Ascending aorta (tissue), 2 donors: ENCODE measurements around the gene EHD2. TPM values are rescaled to one million over a fixed set of nuclear protein-coding genes. Genes with fewer than 3 reads are reported as not detected.
A peak's percentile ranks its signal among the peaks of the same experiment; 100 is the strongest.
"Not testable (repeated sequence)": the region's sequence is repeated elsewhere in the genome, so short reads cannot be mapped to it uniquely, and the experiment has no call there.

ENCODE experiments used
- DNase-seq, 2 donors: peaks; one replicate each; pipeline ENCODE4 v3.0.0-alpha.2; 2019; ENCODE audit warnings: low spot score in 2 of 2
- H3K27ac ChIP-seq, 2 donors: fragments of 200-600 bp; sonication (generic); one replicate each; pipeline ENCODE4 v1.5.1; 2016 to 2017; ENCODE audit warnings: mild to moderate bottlenecking in 1 of 2
- H3K27me3 ChIP-seq: fragments of 200-600 bp; sonication (generic); one replicate; pipeline ENCODE4 v1.5.1; 2017
- H3K36me3 ChIP-seq, 2 donors: fragments of 200-600 bp; sonication (generic); one replicate each; pipeline ENCODE4 v1.5.1; 2016
- H3K4me1 ChIP-seq, 2 donors: fragments of 200-600 bp; sonication (generic); one replicate each; pipeline ENCODE4 v1.5.1; 2016 to 2017; ENCODE audit warnings: mild to moderate bottlenecking in 1 of 2
- H3K4me3 ChIP-seq, 2 donors: fragments of 200-600 bp; sonication (generic); one replicate each; pipeline ENCODE4 v1.5.1; 2016 to 2017; ENCODE audit warnings: mild to moderate bottlenecking in 1 of 2
- H3K9me3 ChIP-seq, 2 donors: fragments of 200-600 bp; sonication (generic); one replicate each; pipeline ENCODE4 v1.5.1; 2016
- intact Hi-C: fragments of 100-400 bp; cut with DNase I; formaldehyde crosslinking; loops from one replicate; pipeline ENCODE4 v1.15.1; 2023
- total RNA-seq: library from RNA; depleted of rRNA; stranded (reverse); fragments of >200 nt; gene quantifications from one replicate; pipeline ENCODE4 v1.1.0, GENCODE V29; 2016
- TF ChIP-seq, protein P1 (sequence below), 3 experiments: fragments of 200-600 bp in 2 of 3; fragments of 450-650 bp in 1 of 3; sonication (generic) in 2 of 3; IDR thresholded peaks; one replicate each; pipeline ENCODE4 v1.5.1; 2016 to 2019; ENCODE audit warnings: antibody characterized with exemption in 3 of 3, mild to moderate bottlenecking in 1 of 3, moderate library complexity in 1 of 3

Gene EHD2
- total RNA-seq, 1 donor from 2014 or later = 342 TPM

DNA sequence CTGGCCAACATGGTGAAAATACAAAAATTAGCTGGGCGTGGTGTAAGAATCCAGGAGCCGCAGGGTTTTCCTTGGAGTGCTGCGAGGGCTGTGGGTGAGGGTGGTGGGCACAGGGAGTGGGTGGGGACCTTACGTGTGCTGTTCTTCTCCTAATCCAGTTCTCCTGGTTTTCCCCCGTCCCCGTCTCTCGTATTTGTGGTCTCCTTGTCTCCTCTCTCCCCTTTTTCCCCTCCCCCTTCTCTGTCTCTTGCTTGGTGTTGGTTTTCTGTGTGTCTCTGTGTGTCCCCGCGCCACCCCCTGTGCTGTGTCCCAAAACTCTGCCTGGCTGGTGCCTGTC lies 67.0 kb downstream of the EHD2 start:
- H3K4me1 ChIP-seq = peaks cover 18 to 30% of the 10 kb centered on the region in 2 donors
- intact Hi-C loops = no loop called here
- no peaks in the 10 kb centered on the region for H3K27me3 ChIP-seq
- H3K27ac ChIP-seq = peak overlapping the region; percentile 97 to 98
- no peaks in the 10 kb centered on the region for H3K9me3 ChIP-seq
- no peak for DNase-seq
- TF ChIP-seq, protein P1, sequence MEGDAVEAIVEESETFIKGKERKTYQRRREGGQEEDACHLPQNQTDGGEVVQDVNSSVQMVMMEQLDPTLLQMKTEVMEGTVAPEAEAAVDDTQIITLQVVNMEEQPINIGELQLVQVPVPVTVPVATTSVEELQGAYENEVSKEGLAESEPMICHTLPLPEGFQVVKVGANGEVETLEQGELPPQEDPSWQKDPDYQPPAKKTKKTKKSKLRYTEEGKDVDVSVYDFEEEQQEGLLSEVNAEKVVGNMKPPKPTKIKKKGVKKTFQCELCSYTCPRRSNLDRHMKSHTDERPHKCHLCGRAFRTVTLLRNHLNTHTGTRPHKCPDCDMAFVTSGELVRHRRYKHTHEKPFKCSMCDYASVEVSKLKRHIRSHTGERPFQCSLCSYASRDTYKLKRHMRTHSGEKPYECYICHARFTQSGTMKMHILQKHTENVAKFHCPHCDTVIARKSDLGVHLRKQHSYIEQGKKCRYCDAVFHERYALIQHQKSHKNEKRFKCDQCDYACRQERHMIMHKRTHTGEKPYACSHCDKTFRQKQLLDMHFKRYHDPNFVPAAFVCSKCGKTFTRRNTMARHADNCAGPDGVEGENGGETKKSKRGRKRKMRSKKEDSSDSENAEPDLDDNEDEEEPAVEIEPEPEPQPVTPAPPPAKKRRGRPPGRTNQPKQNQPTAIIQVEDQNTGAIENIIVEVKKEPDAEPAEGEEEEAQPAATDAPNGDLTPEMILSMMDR (IDR thresholded peaks at IDR 0.05) = no peak
- peaks cover 38 to 44% of the 10 kb centered on the region in 2 donors for H3K36me3 ChIP-seq
- H3K4me3 ChIP-seq = peak overlapping the region; percentile 81 to 94

DNA sequence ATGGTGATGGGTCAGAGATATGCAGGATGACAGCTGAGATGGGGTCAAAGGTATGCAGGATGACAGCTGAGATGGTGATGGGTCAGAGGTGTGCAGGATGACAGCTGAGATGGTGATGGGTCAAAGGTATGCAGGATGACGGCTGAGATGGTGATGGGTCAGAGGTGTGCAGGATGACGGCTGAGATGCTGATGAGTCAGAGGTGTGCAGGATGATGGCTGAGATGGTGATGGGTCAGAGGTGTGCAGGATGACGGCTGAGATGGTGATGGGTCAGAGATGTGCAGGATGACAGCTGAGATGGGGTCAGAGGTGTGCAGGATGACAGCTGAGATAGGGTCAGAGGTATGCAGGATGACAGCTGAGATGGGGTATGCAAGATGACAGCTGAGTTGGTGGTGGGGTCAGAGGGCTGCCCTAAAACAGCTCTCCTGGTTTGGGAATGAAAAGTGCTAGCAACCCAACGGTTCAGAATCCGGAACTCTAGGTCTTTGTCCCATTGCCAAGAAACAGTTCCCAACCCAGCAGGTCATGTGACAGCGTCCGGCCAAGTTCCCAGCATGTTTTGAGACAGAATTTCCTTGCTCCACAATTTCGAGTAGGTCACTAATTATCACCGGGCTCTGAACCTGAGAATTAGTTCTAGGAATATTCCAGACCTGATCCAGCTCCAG lies 68.5 kb downstream of the EHD2 start:
- peaks cover 18 to 31% of the 10 kb centered on the region in 2 donors for H3K4me1 ChIP-seq
- no peaks in the 10 kb centered on the region for H3K9me3 ChIP-seq
- peak overlapping the region; percentile 64 to 97 for H3K27ac ChIP-seq
- peaks cover 47 to 54% of the 10 kb centered on the region in 2 donors for H3K36me3 ChIP-seq
- DNase-seq = peak in 1 of 2 donors; percentile 72
- H3K4me3 ChIP-seq = peak overlapping the region in 1 of 2 donors; percentile 94
- TF ChIP-seq, protein P1 (IDR thresholded peaks at IDR 0.05) = no peak
- intact Hi-C loops = no loop called here
- no peaks in the 10 kb centered on the region for H3K27me3 ChIP-seq

DNA sequence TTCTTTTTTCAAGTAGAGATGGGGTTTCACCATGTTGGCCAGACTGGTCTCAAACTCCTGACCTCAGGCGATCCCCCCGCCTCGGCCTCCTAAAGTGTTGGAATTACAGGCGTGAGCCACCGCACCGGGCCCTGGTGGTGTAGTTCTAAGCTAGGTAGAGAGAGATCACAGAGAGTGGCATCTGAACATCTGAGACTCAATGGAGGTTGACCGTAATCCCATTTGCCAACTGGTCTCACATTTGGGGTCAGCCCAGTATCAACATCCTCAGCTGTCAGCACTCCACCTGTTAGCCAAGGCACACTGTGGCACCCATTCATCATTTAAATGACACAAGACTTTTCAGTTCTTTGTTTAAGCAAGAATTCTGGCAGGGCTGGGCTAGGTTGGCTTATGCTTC lies 73.3 kb downstream of the EHD2 start:
- H3K4me1 ChIP-seq = peaks cover 6 to 24% of the 10 kb centered on the region in 2 donors
- H3K27me3 ChIP-seq = no peaks in the 10 kb centered on the region
- H3K9me3 ChIP-seq = no peaks in the 10 kb centered on the region
- no peak for DNase-seq
- TF ChIP-seq, protein P1 (IDR thresholded peaks at IDR 0.05) = no peak
- H3K4me3 ChIP-seq = no peak overlapping the region
- H3K36me3 ChIP-seq = peaks cover 39 to 55% of the 10 kb centered on the region in 2 donors
- intact Hi-C loops = no loop called here
- H3K27ac ChIP-seq = no peak overlapping the region

DNA sequence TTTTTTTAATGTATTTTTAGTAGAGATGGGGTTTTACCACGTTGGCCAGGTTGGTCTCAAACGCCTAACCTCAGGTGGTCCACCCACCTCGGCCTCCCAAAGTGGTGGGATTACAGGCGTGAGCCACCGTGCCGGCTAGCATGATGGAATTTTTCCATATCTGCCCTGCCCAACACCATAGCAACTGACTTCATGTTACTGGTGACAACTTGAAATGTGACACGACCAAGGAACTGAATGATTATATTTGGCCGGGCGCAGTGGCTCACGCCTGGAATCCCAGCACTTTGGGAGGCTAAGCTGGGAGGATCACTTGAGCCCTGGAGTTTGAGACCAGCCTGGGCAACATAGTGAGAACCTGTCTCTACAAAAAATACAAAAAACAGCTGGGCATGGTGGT lies 74.1 kb downstream of the EHD2 start:
- H3K4me3 ChIP-seq, intact Hi-C loops, H3K9me3 ChIP-seq, DNase-seq, H3K27me3 ChIP-seq, H3K27ac ChIP-seq: not testable (repeated sequence)
- Histone ChIP-seq H3K36me3 (peaks cover 36 to 49% of the 10 kb centered on the region in 2 donors), H3K4me1 (peaks cover 3 to 19% of the 10 kb centered on the region in 2 donors)

DNA sequence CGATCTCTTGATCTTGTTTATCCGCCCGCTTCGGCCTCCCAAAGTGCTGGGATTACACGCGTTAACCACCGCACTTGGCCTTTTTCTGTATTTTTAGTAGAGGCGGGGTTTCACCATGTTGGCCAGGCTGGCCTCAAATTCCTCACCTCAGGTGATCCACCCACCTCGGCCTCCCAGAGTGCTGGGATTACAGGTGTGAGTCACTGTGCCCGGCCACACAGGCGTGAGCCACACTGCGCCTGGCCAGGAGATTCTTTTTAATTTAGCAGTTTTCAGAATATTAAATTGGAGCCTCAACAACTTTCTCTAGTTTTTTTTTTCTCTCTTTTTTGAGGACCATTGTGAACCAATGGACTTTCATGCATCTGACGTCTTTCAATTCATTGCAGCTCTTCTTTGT lies 76.6 kb downstream of the EHD2 start:
- H3K4me1 ChIP-seq = peaks cover 3 to 14% of the 10 kb centered on the region in 2 donors
- not testable (repeated sequence) for H3K9me3 ChIP-seq, DNase-seq, H3K27me3 ChIP-seq, H3K4me3 ChIP-seq, H3K27ac ChIP-seq
- H3K36me3 ChIP-seq = peaks cover 13 to 24% of the 10 kb centered on the region in 2 donors
- intact Hi-C loops = loop anchor here (2.0 kb wide), 1 partner anchor 77 kb away; the partner anchor contains the start of gene EHD2

DNA sequence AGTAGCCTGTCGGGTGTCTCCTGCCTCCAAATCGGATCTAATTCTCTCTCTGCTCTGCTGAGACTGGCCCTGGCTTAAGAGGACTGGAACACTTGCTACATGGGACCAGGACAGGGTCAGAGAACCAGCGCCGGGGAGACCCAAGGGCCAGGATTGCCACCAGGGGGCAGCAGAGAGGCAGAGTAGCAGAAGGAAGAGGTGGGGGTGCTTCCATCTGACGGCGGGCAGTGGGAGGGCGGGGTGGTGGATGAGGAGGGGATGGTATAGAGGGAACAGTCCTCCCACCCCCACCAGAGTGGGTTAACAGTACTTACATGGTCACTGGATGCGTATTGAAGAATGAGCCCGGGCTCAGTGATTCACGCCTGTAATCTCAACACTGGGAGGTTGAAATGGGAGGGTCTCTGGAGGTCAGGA lies 77.2 kb downstream of the EHD2 start:
- TF ChIP-seq, protein P1 (IDR thresholded peaks at IDR 0.05) = peak; percentile 72 to 90 (median 90)
- H3K36me3 ChIP-seq = peaks cover 7 to 18% of the 10 kb centered on the region in 2 donors
- no peaks in the 10 kb centered on the region for H3K27me3 ChIP-seq
- intact Hi-C loops = no loop called here
- peak in 1 of 2 donors; percentile 89 for DNase-seq
- H3K4me3 ChIP-seq = no peak overlapping the region
- H3K27ac ChIP-seq = no peak overlapping the region
- H3K4me1 ChIP-seq = peaks cover 3 to 14% of the 10 kb centered on the region in 2 donors
- H3K9me3 ChIP-seq = peaks cover 0 to 4% of the 10 kb centered on the region in 2 donors
